Duodenal mucosa (tissue), 2 donors: ENCODE results near the gene OR1I1.

Source experiments
- H3K27ac ChIP-seq: one replicate; pipeline ENCODE4 v1.7.0; 2013; ENCODE audit warnings: low read depth, low read length
- H3K27me3 ChIP-seq, 2 donors: one replicate each; pipeline ENCODE4 v1.7.0; 2013; ENCODE audit warnings: low read length in 2 of 2, control low read depth in 1 of 2; ENCODE audit not compliant: insufficient read depth in 2 of 2, control insufficient read depth in 1 of 2
- H3K36me3 ChIP-seq, 2 donors: one replicate each; pipeline ENCODE4 v1.7.0; 2013; ENCODE audit warnings: low read length in 2 of 2, control low read depth in 1 of 2; ENCODE audit not compliant: insufficient read depth in 2 of 2, control insufficient read depth in 1 of 2
- H3K4me1 ChIP-seq, 2 donors: one replicate each; pipeline ENCODE4 v1.7.0; 2013; ENCODE audit warnings: low read length in 2 of 2, control low read depth in 1 of 2; ENCODE audit not compliant: insufficient read depth in 2 of 2, control insufficient read depth in 1 of 2
- H3K4me3 ChIP-seq, 2 donors: one replicate each; pipeline ENCODE4 v1.7.0; 2013; ENCODE audit warnings: low read length in 2 of 2, low read depth in 1 of 2
- H3K9ac ChIP-seq, 2 donors: one replicate each; pipeline ENCODE4 v1.7.0; 2013; ENCODE audit warnings: low read length in 2 of 2, low read depth in 1 of 2
- H3K9me3 ChIP-seq, 2 donors: one replicate each; pipeline ENCODE4 v1.7.0; 2013; ENCODE audit warnings: low read length in 2 of 2, control low read depth in 1 of 2; ENCODE audit not compliant: control insufficient read depth in 1 of 2

OR1I1 gene

GRCh38 chr19:15124572-15125231, 42.7 kb downstream of the OR1I1 start:
- H3K27me3 ChIP-seq, result no peaks in the 10 kb centered on the region
- peak overlapping the region; percentile 87 to 94 for H3K9ac ChIP-seq
- H3K27ac ChIP-seq, result peak overlapping the region; percentile 98
- H3K4me1 ChIP-seq, result peaks cover 10 to 14% of the 10 kb centered on the region in 2 donors
- no peaks in the 10 kb centered on the region for H3K9me3 ChIP-seq
- H3K36me3 ChIP-seq, result peaks cover 16 to 29% of the 10 kb centered on the region in 2 donors
- peak overlapping the region; percentile 76 to 91 for H3K4me3 ChIP-seq

GRCh38 chr19:15125232-15126067, 43.4 kb downstream of the OR1I1 start:
- H3K27ac ChIP-seq, result peak overlapping the region; percentile 98
- H3K4me3 ChIP-seq, result peak overlapping the region; percentile 76 to 91
- no peaks in the 10 kb centered on the region for H3K9me3 ChIP-seq
- no peaks in the 10 kb centered on the region for H3K27me3 ChIP-seq
- H3K4me1 ChIP-seq, result peaks cover 10 to 14% of the 10 kb centered on the region in 2 donors
- H3K36me3 ChIP-seq, result peaks cover 9 to 22% of the 10 kb centered on the region in 2 donors
- peak overlapping the region; percentile 87 to 94 for H3K9ac ChIP-seq

- H3K36me3 ChIP-seq, result peaks cover under 1 to 14% of the 10 kb centered on the region in 2 donors
- H3K27ac ChIP-seq, result no peak overlapping the region
- H3K4me1 ChIP-seq, result peaks cover 10 to 14% of the 10 kb centered on the region in 2 donors
- no peaks in the 10 kb centered on the region for H3K27me3 ChIP-seq
- peak overlapping the region in 1 of 2 donors; percentile 76 for H3K4me3 ChIP-seq
- H3K9me3 ChIP-seq, result no peaks in the 10 kb centered on the region
- no peak overlapping the region for H3K9ac ChIP-seq
Observed at GRCh38 chr19:15126131-15126910, 44.3 kb downstream of the OR1I1 start.

GRCh38 chr19:15128162-15128770, 46.3 kb downstream of the OR1I1 start:
- Histone ChIP-seq H3K27me3 (no peaks in the 10 kb centered on the region), H3K4me1 (peaks cover 10 to 14% of the 10 kb centered on the region in 2 donors), H3K9ac (no peak overlapping the region), H3K4me3 (no peak overlapping the region), H3K27ac (no peak overlapping the region), H3K36me3 (peaks cover 0 to under 1% of the 10 kb centered on the region in 2 donors), H3K9me3 (no peaks in the 10 kb centered on the region)

GRCh38 chr19:15129856-15130585, 48.0 kb downstream of the OR1I1 start:
- Histone ChIP-seq H3K9me3 (no peaks in the 10 kb centered on the region), H3K27me3 (no peaks in the 10 kb centered on the region), H3K4me1 (no peaks in the 10 kb centered on the region), H3K4me3 (no peak overlapping the region), H3K27ac (no peak overlapping the region), H3K36me3 (no peaks in the 10 kb centered on the region), H3K9ac (no peak overlapping the region)

GRCh38 chr19:15136234-15136954, 54.4 kb downstream of the OR1I1 start:
- Histone ChIP-seq H3K4me3 (no peak overlapping the region), H3K4me1 (no peaks in the 10 kb centered on the region), H3K9ac (no peak overlapping the region), H3K36me3 (no peaks in the 10 kb centered on the region), H3K9me3 (no peaks in the 10 kb centered on the region), H3K27ac (no peak overlapping the region), H3K27me3 (no peaks in the 10 kb centered on the region)

GRCh38 chr19:15137777-15138176, 55.8 kb downstream of the OR1I1 start:
- H3K9ac ChIP-seq, result no peak overlapping the region
- no peaks in the 10 kb centered on the region for H3K9me3 ChIP-seq
- no peaks in the 10 kb centered on the region for H3K36me3 ChIP-seq
- no peaks in the 10 kb centered on the region for H3K27me3 ChIP-seq
- H3K27ac ChIP-seq, result no peak overlapping the region
- H3K4me3 ChIP-seq, result no peak overlapping the region
- no peaks in the 10 kb centered on the region for H3K4me1 ChIP-seq

GRCh38 chr19:15138427-15138826, 56.4 kb downstream of the OR1I1 start:
- no peak overlapping the region for H3K9ac ChIP-seq
- H3K36me3 ChIP-seq, result no peaks in the 10 kb centered on the region
- H3K4me1 ChIP-seq, result no peaks in the 10 kb centered on the region
- H3K27me3 ChIP-seq, result no peaks in the 10 kb centered on the region
- H3K9me3 ChIP-seq, result no peaks in the 10 kb centered on the region
- H3K27ac ChIP-seq, result no peak overlapping the region
- no peak overlapping the region for H3K4me3 ChIP-seq

- no peaks in the 10 kb centered on the region for H3K36me3 ChIP-seq
Observed at GRCh38 chr19:15141143-15141542, 59.1 kb downstream of the OR1I1 start.

More at GRCh38 chr19:15141143-15141542, 59.1 kb downstream of the OR1I1 start:
- H3K4me3 ChIP-seq, result no peak overlapping the region
- no peak overlapping the region for H3K9ac ChIP-seq
- no peaks in the 10 kb centered on the region for H3K9me3 ChIP-seq
- no peak overlapping the region for H3K27ac ChIP-seq
- H3K27me3 ChIP-seq, result no peaks in the 10 kb centered on the region
- no peaks in the 10 kb centered on the region for H3K4me1 ChIP-seq
